Stimulated activated CD8-positive, alpha-beta memory T cell treated with anti-CD3 and anti-CD28 coated beads, Interleukin-7, amount 100 ng/mL, for 4 hours (primary cell): Measurements from ENCODE around the gene CUEDC1.
"Not testable (repeated sequence)": the region's sequence is repeated elsewhere in the genome, so short reads cannot be mapped to it uniquely, and the experiment has no call there.

Experiments
- DNase-seq, 2 donors: peaks; one replicate each; pipeline ENCODE4 v3.0.0-alpha.2; 2020; ENCODE audit warnings: low read depth in 2 of 2

Gene CUEDC1

GRCh38 chr17:57939797-57940196 lies 15.4 kb downstream of the CUEDC1 start:
- DNase-seq, result peak; percentile 25 to 26

- no peak for DNase-seq
Measured at GRCh38 chr17:57938061-57938502, 17.1 kb downstream of the CUEDC1 start.

GRCh38 chr17:57937492-57937891 lies 17.7 kb downstream of the CUEDC1 start:
- DNase-seq, result no peak

GRCh38 chr17:57935833-57936807 lies 19.1 kb downstream of the CUEDC1 start:
- no peak for DNase-seq

GRCh38 chr17:57931488-57932137 lies 23.6 kb downstream of the CUEDC1 start:
- no peak for DNase-seq

- no peak for DNase-seq
Measured at GRCh38 chr17:57930239-57930638, 25.0 kb downstream of the CUEDC1 start.

- DNase-seq, result no peak
Measured at GRCh38 chr17:57929386-57929785, 25.8 kb downstream of the CUEDC1 start.

- DNase-seq, result no peak
Measured at GRCh38 chr17:57928928-57929327, 26.3 kb downstream of the CUEDC1 start.

- no peak for DNase-seq
Measured at GRCh38 chr17:57927048-57927723, 28.0 kb downstream of the CUEDC1 start.

GRCh38 chr17:57926723-57927047 lies 28.5 kb downstream of the CUEDC1 start:
- DNase-seq, result no peak

GRCh38 chr17:57925361-57925990 lies 29.7 kb downstream of the CUEDC1 start:
- DNase-seq, result no peak

GRCh38 chr17:57924677-57925076 lies 30.5 kb downstream of the CUEDC1 start:
- DNase-seq, result no peak

GRCh38 chr17:57923182-57923872 lies 31.9 kb downstream of the CUEDC1 start:
- no peak for DNase-seq

- not testable (repeated sequence) for DNase-seq
Measured at GRCh38 chr17:57922745-57923144, 32.5 kb downstream of the CUEDC1 start.

GRCh38 chr17:57920916-57921703 lies 34.1 kb downstream of the CUEDC1 start:
- DNase-seq, result no peak

- no peak for DNase-seq
Measured at GRCh38 chr17:57919918-57920317, 35.3 kb downstream of the CUEDC1 start.

GRCh38 chr17:57918017-57918895 lies 37.0 kb downstream of the CUEDC1 start:
- no peak for DNase-seq

GRCh38 chr17:57916925-57917858 lies 38.0 kb downstream of the CUEDC1 start:
- DNase-seq, result peak in 1 of 2 donors; percentile 10
